GM18498 (cell line): ENCODE data around the gene RIC3.

Source experiments
- ATAC-seq: cut with Tn5 transposase; IDR thresholded peaks from one replicate; pipeline ENCODE4 v1.9.1; 2021; ENCODE audit warnings: mild to moderate bottlenecking, moderate library complexity; ENCODE audit not compliant: unreplicated experiment

The RIC3 gene

DNA sequence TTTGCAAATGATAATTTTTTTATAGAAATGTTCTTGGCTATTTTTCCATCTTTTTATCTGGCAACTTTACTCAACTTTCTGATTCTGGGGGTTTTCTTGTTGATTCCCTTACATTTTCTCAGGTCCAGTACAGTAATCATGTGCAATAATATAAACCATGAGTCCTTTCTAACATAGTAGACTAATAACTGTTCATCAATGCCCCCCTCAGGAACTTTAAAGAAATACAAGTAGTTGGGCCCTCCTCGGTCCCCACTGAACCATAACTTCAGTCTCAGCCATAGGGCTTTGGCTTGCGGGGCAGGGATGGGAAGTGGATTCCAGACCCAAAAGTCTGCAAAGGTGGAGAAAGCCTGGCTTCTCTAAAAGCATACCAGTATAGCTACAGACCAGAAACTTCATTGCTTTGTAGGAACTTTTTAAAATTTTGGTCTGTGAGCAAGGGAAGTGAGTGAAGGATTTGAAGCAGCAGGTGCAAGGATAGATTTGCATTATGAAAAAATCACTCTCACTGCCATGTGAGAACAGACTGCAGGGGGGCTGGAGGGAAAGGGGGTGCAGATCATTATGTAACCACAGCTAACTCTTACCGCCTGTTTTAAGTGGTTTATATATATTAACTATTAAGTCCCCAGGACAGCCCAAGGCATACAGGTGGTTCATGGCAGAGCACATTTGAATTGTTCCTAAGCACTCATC is 98.3 kb downstream of the RIC3 start:
- ATAC-seq = peak; percentile 71

DNA sequence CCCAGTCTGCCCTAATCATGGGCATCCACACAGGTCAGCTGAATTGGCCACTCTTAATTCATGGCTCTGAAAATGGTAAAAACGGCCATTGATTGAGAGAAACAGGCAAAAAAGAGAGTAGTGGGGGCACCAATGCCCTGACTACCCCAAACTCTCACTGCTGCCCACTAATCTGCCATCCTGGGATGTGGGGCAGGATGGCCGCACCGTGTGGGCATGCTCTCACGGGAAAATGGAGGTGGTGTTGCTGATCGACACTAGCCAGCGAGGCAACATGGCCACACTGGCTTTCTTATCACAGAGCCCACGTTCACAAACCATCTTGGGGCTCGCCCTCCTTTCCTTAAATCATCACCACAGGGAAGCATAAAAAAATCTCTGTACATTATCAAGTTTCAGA is 99.1 kb downstream of the RIC3 start:
- ATAC-seq = no peak

DNA sequence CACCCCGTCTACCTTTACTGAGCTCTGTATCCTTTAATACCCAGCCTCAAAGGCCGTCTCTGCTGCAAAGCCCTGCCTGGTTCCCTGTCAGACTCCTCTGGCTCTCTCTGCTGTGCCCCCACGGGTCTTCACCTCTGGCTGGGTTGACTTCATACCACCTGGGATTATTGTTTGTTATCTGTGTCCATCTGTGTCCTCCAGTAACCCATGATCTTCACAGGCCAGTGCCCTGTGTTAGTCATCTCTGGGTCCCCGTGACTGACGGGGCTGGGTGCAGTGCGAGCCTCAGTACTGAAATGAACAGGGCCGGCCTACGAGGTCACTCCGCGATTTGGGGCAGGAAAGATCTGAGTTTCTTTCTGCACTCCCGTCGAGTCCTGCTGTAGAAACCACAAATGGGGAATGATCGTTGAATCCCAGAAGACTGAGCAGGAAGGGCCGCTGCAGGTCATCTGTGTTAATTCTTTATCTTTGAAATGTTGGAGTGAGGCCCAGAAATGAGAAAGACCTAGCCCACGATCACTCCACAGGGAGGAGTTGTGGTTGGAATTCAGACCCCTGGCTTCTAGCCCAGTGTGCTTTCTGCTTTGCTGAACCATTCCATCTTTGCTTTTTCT is 100.1 kb downstream of the RIC3 start:
- ATAC-seq = no peak

DNA sequence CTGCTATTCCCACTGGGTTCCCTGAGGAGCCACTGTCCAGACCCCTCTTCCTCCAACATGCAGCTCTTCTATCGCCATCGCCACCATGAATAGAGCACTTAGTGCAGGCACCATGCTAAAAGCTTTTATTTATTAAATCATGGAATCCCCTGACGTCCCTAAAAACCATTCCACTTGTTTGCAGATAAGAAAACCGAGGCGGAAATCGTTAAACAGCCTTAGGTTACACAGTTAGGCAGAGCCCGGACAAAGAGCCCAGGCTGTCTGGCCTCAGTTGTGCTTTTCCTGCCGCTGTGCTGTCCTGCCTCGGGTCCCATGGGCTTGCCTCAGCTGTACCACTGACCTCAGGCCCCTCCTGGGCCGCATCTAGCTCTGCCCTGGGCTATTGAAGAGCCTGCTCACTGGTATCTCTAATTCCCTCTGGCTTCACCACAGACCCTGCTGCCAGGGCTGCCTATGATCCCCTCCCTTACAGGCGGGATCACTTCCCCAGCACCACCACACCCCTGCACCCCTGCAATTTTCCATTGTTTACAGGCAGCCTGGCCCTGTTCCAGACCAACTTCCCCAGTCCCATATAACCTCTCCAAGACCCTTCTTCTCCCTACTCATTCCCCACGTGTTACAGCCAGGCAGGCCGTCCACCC is 100.8 kb downstream of the RIC3 start:
- ATAC-seq = no peak

DNA sequence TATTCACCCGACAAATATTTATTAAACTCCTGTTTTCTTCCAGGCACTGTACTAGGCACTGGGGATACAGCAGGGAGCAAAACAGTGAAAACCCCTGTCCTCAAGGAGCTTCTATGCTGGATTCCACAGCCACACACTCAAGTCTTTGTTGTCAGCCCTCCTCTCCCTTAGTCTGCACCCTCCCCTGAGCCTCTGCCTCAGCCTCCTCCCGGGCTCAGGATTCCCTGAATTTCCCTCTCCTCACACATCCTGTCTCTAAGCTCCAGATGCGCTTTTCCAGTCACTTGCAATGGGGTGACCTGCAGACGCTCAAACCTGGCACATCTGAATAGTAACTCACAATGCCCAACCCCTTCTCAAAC is 101.3 kb downstream of the RIC3 start:
- no peak for ATAC-seq

DNA sequence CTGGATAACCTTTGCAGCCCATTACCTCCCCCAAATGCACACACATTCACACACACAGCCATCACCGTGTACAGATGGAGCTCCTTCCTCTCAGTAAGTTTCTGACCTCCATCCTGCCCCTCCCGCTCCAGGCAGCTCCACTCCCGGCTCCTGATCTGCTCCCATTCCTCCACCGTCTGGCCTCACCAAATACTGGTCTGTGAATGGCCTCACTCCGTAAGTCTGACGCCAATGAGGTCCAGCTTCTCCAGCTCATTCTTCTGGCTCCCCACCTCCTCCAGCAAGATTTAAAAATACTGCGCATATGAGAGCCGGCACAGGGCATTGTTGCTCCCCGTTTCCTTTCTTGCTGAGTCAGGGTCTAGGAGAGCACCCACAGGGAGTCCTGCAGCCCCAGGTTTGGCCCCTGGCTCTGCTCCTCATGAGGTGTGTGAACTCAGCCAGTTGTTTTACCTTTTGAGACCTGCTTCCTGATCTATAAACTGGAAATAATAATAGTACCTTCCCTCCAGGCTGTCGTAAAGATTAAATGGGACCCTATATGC is 101.8 kb downstream of the RIC3 start:
- no peak for ATAC-seq

DNA sequence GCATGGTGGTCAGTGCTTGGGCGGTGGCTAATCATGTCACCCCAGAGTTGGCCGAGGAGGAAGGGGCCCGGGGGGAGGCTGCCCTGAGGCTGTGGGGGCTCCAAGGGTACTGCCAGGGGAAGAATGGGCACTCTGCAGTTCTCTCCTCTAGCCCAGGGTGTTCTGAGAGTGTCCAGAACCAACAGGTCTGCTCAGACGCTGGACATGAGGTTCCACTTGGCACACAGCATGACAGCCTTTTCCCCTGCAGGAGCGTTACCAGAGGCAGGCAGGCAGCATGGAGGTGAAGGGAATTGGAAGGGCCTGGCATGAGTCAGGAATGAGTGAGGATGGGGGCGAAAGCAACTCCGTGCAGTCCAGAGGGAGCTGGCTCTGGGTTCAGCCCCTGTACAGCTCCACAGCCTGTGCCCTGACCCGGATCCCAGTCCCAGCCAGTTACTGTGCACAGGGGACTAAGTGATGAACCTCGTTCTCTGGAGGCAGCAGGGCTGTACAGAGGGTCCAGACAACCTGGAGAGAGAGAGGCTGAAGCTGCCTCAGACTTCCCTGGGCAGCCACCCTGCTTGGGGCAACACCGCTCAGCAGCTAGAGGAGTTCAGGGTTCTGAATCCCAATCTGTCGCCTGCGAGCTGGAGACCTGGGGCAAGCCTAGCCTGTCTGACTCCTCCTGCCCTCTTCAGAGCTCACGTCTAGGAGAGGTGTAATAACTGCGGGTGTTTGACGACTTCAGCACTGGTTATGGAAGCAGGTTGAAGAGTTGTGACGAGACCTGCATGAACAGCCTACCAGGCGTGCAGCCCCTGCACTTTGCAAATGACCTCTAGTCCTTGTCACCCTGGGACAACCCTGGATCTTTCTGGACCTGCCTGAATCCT is 102.6 kb downstream of the RIC3 start:
- ATAC-seq = no peak

DNA sequence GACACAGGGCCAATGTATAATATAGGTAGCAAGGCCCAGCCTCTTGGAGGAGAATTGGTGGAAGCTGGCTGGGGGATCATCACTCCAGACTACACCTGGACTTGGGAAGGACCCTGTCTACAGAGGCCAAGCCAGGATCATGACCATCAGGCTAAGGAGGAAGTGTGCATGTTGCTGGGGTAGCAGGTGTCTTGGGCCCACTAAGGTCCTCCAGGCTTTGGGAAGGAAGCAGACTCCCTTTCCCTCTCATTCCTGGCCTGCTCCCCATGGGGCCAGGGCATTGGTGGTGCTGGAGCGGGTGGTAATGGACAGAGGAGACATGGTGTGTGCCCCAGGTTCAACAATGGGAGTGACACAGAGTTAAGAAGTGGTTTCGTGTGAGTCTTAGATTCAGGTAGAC is 103.8 kb downstream of the RIC3 start:
- ATAC-seq = no peak

DNA sequence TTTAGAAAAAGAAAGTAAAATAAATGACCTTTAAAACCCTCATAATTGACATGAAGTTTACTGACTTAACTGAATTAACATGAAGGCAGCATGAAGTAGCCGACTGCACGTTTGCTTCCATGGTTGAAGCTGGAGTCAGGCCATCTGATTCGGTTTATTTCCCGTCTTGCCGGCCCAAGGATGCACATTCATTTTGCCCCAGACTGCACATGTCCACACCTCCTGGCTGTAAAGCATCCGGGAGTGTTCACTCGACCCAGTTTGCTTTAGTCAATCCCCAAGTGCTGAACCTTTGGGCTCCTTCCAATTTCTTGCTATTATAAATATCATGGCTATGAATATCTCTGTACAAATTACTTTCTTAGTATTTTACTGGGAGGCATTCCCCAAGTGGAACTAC is 105.5 kb downstream of the RIC3 start:
- ATAC-seq = no peak

DNA sequence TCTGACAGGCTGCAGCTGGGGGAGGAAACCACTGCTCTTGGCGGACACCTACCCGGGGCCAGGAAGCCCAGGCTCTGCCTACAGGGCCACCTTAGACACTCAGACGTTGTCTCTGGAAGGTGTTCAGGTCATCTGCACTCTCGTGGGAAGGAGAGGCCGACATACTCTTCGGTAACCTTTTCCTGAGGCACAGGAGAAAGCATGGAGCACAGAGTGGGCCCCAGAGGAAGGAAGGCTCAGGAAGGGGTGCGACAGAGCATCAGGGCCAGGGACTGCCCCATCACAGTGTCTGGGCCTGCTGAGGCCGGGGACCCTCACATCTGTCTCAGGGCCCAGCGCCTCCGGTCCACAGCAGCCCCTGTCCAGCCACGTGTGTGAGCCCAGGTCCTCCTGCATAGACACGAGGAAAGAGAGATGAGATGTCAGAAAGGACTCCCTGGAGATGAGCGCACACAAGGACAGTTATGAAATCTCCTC is 106.0 kb downstream of the RIC3 start:
- no peak for ATAC-seq

DNA sequence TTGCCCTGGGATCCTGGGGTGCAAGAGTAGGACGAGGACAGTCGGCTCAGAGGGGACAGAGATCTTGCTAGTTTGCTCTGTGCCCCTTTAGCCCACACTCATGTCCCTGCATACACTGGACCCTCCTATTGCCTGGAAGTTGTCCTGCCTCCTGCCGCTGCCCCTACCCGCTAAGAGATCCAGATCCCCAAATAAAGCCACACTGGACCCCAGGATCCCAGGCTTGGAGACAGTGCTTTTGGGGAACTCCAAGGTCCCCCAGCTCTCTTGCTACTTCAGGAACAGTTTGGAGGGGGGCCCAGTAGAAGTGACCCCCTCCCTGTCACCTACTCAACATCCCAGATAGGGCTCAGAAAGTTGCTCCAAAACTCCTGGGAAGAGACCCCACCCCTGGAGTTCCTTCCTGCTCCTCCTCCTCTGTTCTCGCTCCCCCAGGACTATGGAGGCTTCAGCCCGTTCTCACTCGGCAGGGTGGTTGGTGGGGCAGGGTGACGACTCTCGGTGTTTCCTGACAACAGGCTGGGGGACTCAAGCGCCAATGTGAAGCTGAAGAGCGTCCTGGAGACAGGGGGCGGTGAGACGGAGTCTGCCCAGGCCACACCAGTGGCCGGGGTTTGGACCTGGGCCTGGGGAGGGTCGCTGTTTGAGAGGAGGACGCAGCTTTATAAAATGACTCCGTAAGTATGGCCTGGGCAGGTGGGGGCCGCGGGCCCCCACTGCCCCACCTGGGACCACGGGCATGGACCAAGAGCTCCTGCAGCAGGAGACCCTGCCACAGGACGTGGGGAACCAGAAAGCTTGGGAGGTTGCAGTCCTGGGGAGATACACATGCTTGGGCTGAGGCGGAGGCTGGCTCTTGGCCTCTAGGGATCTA is 107.0 kb downstream of the RIC3 start:
- no peak for ATAC-seq

DNA sequence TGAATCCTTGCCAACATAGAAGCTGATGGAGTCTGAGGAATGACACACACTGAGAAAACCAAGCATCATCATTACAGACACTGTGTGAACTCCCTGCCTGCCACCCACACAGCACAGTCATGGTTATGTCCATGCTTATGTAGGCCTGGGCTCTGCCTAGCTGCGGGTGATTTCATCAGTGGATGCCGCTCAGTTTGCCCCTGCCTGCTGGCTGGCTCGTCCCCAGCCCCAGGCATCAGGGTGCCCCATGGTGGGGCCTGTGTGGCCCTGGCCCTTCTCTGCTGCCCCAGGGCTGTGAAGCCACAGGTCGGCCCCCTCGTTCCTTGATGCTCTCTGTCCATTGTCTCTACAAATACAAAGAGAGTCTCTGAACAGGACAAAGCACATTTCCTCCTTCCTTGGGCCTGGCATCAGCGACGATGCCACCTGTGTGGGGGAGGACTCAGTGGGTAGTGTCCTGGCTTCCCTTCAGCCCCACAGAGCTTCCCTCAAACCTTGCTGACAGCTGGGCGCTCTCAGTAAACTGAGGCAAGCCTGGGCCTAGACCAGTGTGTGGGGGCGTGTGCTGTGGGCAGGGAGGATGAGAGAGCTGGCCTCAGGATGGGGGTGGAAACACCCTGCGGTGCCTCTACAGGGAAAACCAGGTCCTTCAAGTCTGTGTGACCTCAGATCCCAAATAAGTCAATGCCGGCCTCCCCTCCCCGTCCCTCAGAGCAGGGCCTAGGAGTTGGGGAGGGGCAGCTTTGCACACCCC is 107.8 kb downstream of the RIC3 start:
- ATAC-seq = no peak

DNA sequence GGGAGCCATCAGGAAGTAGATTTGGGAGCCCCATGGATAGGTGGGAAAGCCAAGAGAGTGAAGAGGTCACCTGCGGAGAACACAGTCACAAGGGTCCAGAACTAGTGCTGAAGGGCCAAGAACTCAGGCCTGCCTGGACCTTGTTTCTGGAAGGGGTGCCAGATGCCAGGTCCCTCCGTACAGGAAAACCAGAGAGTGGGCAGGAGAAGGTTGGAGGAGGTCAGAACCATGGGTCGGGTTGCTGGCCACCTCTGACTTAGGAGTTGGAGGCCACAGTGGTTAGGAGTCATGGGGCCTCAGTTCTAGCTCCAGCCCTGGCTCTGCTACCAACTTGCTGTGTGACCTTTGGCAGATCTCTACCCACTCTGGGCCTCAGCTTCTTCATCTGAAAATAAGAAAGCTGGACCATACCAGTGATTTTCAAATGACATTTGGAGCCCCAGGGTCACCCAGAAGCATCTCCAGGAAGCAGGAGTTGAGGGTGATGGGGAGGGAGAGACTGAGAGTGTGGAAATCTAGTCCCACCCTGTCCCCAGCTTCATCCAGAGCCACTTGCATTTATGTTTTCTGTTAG is 108.6 kb downstream of the RIC3 start:
- ATAC-seq = no peak

DNA sequence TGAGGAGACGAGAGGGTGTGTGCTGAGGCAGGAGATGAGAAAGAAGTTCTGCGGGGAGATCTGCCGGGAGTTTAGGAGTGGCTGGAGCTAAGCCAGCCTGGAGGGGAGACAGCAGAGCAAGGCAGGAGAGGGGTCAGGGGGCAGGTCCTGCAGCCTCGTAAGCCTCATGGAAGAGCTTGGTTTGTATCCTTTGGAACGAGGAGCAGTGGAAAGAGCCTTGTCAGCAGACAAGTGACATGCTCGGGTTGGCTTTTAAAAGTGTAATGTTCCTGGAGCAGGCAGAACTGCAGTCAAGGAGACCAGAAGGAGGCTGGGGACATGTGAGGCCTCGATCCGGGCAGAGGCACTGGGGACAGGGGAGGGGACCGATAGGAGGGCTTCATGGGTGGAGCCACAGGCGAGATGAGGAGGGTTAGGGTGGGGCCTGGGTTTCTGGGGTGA is 109.2 kb downstream of the RIC3 start:
- no peak for ATAC-seq

DNA sequence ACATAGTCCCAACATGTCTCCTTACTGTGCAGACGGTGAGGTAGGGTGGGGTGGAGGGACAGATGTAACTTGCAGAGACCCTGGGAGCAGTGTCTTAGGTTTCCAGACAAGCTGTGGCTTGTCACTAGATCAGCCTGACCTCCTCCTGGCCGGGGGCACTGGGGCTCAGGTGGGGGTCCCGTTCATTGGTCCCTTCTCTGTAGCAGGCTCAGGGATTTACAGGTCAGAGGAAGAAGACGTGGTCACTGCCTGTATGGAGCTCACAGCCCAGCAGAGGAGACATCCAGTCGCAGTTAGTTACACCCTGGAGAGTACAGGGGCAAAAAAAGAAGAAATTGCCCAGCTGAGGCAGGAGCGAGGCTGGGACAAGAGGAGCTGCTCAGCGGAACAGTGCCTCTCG is 109.8 kb downstream of the RIC3 start:
- no peak for ATAC-seq

DNA sequence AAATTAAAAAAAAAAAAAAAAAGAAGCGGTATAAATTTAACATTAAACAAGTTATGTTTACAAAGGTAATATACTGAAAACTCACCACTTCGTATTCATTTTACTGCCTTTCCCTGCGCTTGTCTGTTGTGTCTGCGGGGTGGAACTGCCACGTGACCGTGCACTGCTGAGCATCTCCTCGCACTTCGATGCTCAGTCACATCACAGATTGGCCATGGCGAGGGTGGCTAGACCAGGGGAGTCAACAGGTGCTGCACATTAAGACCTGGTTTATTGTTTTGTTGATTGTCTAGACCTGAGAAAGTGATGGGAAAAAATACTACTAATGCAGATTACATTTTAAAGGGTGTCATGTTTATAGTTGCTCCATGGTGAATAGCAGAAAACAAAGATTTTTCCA is 110.6 kb downstream of the RIC3 start:
- no peak for ATAC-seq

DNA sequence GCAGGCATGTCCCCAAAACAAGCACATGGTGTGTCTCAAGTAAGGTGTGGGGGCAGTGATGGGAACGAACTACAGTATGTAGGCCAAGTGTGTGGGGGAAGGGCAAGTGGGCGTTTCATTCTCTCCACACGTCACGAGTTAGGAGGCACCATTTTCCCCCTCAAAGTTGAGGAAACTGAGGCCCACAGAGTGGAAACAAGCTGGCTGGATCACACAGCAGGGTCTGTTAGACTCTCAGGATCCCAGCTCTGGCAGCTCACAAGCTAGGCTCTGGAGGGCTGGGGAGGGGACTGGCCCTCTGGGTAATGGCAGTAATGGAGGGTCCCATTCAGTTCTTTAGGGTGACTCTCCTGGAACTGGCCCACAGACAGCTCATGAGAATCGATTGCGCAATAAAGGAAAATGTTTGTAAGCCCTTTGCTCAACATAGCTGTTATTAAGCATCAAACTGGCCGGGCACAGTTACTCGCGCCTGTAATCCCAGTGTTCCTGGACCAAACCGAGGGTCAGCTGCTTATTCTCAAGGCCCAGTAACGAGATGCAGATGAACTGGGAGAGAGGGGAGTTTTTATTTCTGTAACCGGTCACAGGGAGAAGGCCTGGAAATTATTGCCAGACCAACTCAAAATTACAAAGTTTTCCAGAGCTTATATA is 111.9 kb downstream of the RIC3 start:
- no peak for ATAC-seq
